ENCODE results near the gene ZBTB24. TPM values are rescaled to one million over a fixed set of nuclear protein-coding genes. Genes with fewer than 3 reads are reported as not detected.

The ZBTB24 gene
- total RNA-seq, 6 experiments from 2014 or later: 5.7 to 6.3 (median 6.1) TPM

GRCh38 chr6:109513571-109514071 lies 30.6 kb upstream of the ZBTB24 start:
- Mint-ChIP-seq H3K27ac (peak overlapping the region; percentile 38), H3K9me3 (no peaks in the 10 kb centered on the region), H3K36me3 (ENCODE audit: low read depth) (no peaks in the 10 kb centered on the region), H3K27me3 (ENCODE audit: insufficient read depth) (peaks cover 3% of the 10 kb centered on the region; the same call in 1 of the 2 replicates), H3K4me1 (ENCODE audit: low read depth) (peaks cover 46% of the 10 kb centered on the region), H3K4me3 (peak overlapping the region; percentile 42; the same call in 1 of the 2 replicates)
- DNase-seq: peak; percentile 75
- TF ChIP-seq CTCF (IDR thresholded peaks at IDR 0.05): no peak

GRCh38 chr6:109512271-109512817 lies 29.3 kb upstream of the ZBTB24 start:
- peaks cover 46% of the 10 kb centered on the region for H3K4me1 Mint-ChIP-seq (ENCODE audit: low read depth)
- no peak for DNase-seq
- H3K27me3 Mint-ChIP-seq (ENCODE audit: insufficient read depth): peaks cover 3% of the 10 kb centered on the region; the same call in 1 of the 2 replicates
- no peak for TF ChIP-seq CTCF (IDR thresholded peaks at IDR 0.05)
- H3K4me3 Mint-ChIP-seq: no peak overlapping the region
- no peaks in the 10 kb centered on the region for H3K9me3 Mint-ChIP-seq
- H3K27ac Mint-ChIP-seq: no peak overlapping the region
- no peaks in the 10 kb centered on the region for H3K36me3 Mint-ChIP-seq (ENCODE audit: low read depth)

GRCh38 chr6:109511832-109512231 lies 28.8 kb upstream of the ZBTB24 start:
- no peak overlapping the region for H3K4me3 Mint-ChIP-seq
- no peak overlapping the region for H3K27ac Mint-ChIP-seq
- no peak for TF ChIP-seq CTCF (IDR thresholded peaks at IDR 0.05)
- no peaks in the 10 kb centered on the region for H3K36me3 Mint-ChIP-seq (ENCODE audit: low read depth)
- H3K4me1 Mint-ChIP-seq (ENCODE audit: low read depth): peaks cover 46% of the 10 kb centered on the region
- H3K9me3 Mint-ChIP-seq: no peaks in the 10 kb centered on the region
- peaks cover 5% of the 10 kb centered on the region; the same call in 1 of the 2 replicates for H3K27me3 Mint-ChIP-seq (ENCODE audit: insufficient read depth)
- DNase-seq: no peak

DNA sequence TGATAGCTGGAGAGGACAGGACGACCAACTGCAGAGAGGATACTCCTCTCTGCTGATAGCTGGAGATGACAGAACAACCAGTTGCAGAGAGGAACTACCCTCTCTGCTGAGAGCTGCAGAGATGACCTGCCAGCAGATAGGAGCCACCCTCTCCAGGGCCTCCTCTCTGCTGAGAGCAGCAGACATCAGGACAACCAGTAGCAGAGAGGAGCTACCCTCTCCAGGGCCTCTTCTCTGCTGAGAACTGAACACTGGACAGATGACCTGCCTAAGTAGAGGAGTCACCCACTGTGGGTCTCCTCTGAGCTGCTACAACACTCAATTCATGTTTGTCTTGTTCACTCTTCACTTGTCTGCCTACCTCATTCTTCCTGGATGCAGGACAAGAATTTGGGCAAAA lies 27.3 kb upstream of the ZBTB24 start:
- Mint-ChIP-seq H3K27ac (no peak overlapping the region), H3K36me3 (ENCODE audit: low read depth) (no peaks in the 10 kb centered on the region), H3K27me3 (ENCODE audit: insufficient read depth) (peaks cover 9% of the 10 kb centered on the region), H3K4me1 (ENCODE audit: low read depth) (peaks cover 33% of the 10 kb centered on the region), H3K9me3 (no peaks in the 10 kb centered on the region), H3K4me3 (no peak overlapping the region)
- DNase-seq: no peak
- TF ChIP-seq CTCF (IDR thresholded peaks at IDR 0.05): no peak

- Mint-ChIP-seq H3K4me1 (ENCODE audit: low read depth) (peaks cover 18% of the 10 kb centered on the region), H3K4me3 (no peak overlapping the region), H3K9me3 (no peaks in the 10 kb centered on the region), H3K27ac (no peak overlapping the region), H3K27me3 (ENCODE audit: insufficient read depth) (peaks cover 12% of the 10 kb centered on the region), H3K36me3 (ENCODE audit: low read depth) (no peaks in the 10 kb centered on the region)
- TF ChIP-seq CTCF (IDR thresholded peaks at IDR 0.05): no peak
- no peak for DNase-seq
Measured at GRCh38 chr6:109508166-109508860, 25.3 kb upstream of the ZBTB24 start.
